Stimulated activated CD4-positive, alpha-beta T cell treated with anti-CD3 and anti-CD28 coated beads, Interleukin-4, amount 100 ng/mL, for 48 hours (primary cell): Measurements from ENCODE around the gene PTHLH.

Experiments
- DNase-seq, 2 donors: peaks; one replicate each; pipeline ENCODE4 v3.0.0-alpha.2; 2020; ENCODE audit warnings: low read depth in 2 of 2

Gene PTHLH

DNA sequence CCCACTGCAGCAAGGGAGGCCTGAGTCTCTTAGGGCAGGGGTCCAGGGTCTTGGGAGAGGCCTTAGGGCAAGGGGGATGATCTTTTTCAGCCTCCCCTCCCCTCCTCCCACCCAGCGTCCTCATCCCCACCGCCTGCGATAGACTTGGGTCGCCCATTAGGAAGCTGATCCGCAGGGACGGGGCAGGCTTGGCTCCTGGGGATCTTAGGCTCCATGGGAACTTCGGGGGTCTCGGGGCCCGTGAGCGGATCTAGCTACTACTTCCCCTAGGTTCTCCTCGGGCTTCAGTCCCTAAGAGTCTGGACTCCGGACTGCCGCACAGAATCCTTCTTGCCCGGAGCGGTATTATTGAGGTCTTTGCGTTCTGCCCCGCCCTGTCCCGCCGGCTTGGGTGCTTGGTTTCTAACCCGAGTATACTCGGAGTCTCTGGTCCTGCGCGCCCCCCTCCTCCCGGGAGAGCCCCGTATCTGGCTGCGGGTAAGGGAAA lies 2.2 kb upstream of the PTHLH start:
- no peak for DNase-seq

DNA sequence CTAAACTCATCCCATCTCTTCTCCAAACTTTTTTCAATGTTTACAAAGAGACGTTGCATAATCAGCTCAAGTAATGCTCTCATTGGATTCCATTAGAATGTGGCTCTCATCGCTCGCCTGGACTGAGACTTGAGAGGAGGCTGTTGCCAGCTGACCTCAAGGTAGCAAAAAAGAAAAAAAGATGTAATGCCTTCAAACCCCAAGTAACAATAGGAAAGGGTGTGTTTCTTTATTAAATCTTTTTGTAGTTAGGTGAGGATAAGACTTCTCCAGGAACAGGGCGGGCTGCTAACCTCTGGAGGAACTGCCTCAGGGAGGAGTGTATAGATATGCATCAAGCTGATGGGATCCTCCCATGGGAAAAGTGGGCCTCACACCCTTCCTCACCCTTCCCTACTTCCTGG lies 956 bp upstream of the PTHLH start:
- DNase-seq: no peak

DNA sequence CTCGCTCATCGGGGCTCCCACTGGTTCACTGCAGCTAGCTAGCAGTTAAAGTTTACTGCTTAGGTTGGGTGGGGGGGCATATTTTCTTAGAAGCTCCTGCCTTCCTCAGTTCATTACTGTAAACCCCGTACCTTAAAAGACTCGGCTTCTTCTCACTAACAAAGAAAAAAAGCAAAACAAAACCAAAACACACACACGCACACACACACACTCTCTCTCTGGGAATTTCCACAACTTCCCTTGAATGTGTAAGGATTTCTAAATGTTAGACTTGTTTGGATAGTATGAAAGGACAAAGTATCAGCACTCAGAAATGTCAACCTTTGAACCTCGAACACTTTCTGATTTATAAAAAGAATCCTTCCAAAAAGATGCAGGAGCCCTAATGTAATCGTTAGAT lies 927 bp downstream of the PTHLH start:
- no peak for DNase-seq

DNA sequence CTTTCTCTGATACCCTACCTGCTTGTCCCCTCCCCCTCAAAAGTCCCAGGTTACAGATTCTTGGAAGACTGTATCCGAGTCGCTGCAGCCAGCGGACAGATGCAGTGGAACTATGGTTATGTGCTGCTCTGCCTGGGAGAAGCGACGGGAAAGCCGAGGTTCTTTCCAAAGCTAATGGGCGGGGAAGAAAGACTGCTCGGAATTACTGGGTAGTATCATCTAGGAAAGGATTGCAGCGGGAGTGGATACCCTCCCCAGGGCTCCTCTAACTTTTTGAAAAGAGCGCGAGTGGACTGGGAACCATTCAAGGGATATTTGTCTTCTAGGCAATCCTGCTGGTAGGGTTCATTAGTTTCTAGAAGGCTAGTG lies 1.4 kb downstream of the PTHLH start:
- DNase-seq: no peak

DNA sequence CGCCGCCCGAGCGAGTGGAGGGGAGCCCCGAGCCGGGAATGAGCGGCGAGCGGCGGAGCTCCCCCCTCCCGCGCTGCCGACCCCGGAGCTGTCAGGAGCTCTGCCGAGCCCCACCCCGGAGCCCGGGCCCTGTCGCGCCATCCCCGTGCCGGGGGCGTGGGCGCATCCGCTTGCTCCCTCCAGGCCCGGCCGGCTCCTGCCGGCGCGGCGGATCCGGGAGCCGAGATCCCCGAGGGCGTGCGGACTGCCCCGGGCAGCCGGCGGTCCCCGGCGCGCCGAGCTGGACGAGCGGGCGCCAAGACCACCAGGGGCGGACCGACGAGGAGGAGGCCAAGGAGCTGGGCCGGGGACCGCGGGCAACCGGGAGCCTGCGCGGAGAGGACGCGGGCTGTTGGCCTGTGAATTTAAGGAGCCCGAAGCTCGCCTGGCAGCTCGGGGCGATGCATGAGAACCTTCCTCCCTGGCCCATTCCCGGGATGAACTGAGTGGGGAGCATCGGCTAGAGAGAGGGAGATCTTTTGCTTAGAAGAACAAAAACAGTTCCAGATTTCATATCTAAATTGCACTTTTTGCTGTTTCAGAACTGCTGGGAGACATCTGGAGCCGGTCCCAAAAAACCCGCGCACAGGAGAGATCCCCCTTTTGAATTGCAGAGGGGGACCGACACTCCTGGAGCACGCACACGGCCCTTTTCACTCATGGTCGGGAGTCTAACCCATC lies 2.0 kb downstream of the PTHLH start:
- DNase-seq: no peak

DNA sequence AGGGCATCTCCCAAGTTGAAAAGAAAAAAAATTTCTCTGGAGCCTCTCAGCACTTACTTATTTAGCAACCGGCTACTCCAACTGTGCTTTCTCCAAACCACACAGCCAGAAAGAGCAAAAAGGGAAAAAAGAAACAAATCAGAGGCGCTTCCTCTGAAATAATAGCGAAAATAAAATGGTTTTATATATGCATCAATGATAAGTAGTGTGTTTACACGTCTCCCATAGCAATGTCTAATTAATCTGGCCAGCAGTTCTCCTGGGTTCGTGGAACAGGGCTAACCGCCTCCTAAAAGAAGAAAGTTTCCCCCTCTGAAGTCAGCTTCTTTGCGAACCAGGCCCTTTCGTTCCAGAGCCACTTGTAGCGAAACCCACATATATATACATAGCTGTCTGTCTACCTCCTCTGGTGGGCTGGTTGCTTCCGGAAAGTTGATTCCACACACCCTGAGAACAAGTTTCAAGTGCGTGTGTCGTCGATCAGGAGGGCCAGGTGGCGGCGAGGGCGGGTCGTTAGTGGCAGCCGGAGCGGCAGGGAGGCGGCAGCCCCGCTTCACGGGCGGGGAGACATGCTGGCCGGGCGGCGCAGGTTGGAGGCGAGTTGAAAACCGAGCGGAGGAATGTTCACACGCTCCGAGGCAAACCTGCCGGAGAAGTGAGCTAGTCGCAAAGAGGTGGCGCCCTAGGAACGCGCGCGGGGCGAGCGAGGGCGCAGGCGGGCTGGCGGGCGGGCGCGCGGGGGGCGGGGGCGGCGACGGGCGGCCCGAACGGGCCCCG lies 2.7 kb downstream of the PTHLH start:
- peak; percentile 42 to 48 for DNase-seq

DNA sequence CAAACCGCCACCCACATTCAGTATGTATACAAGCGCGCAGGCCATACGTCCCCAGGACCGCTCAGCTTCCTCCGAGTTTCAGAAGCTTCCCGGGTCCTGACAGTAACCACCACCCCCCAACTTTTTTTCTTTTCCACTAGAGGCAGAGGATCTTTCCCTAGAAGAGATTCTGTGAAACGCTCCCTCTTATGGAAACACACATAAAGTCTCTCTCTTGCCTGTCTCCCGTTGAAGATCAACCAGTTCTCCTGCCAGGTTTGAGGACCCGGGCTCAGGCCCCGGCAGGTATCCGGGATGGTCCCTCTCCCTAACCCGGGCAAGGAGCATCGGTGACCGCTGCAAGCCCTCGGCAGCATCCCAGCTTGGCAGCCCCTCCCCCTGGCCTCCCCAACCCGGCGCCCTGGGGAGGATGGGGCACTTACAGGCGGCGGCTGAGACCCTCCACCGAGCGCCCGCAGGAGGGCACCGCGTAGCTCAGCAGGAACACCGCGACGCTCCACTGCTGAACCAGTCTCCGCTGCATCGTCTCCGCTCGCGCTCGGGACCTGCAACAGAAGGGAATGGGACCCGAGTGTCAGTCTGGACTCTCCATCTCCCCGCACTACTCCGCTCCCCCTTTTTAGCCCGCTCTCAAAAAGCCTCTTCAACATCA lies 3.4 kb downstream of the PTHLH start:
- no peak for DNase-seq

DNA sequence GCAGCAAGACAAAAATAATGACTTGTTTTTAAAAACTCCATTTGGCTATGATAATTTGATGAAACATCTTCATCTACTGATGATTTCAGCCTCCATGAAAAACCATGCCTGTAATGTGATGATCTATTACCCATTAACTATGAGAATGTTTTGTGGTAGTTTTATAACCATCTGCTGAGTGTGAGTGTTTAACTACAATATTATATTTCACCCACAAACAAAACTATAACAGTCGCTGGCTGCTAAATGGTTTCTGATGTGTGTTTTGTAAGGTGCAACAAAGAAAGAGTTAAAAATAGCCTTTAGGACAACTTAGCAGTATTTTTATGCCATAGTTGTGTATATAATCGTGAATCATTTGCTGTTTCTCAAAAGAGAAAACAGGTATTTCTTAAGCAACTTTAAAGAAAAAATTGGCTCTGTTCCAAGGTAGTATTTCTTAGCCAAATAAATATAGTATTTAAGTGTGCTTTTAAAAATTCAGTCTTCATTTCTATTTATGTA lies 4.9 kb downstream of the PTHLH start:
- DNase-seq: no peak

DNA sequence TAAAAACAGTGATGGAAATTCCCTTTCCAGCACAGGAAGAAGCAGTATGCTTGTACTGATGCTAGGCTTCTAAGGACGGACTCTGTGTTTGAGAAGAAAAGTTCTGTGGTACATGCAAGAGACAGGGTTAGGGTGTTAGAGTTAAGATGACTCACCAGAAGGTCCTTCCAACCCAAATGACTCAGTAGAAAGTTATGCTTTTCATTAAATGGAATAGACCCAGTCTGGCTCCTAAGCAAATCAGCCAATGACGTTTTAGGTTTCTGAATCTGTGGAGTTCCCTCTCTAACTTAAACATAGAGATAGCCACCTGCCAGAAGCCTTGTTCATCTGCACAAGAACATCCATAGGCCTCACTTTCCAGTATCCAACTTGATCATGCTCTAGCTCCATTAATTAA lies 5.7 kb downstream of the PTHLH start:
- no peak for DNase-seq

DNA sequence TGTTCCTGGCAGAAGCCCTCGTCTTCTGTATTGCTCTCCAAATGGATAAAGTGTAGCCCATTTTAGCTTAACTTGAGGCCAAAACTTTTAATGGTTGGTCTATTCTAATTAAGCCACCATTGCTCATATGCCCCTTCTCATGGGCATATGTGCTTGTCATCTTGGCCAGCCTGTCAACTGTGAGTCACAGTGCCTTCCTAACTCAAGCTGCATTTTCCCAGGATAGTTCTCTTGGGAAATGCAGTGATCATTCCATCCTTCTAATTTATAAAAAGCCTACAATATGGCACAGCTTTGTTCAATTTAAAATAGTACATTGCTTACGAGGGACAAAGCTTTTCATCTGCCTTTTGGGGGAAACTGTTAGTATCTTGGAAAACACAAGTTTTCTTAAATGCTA lies 6.6 kb downstream of the PTHLH start:
- DNase-seq: no peak

DNA sequence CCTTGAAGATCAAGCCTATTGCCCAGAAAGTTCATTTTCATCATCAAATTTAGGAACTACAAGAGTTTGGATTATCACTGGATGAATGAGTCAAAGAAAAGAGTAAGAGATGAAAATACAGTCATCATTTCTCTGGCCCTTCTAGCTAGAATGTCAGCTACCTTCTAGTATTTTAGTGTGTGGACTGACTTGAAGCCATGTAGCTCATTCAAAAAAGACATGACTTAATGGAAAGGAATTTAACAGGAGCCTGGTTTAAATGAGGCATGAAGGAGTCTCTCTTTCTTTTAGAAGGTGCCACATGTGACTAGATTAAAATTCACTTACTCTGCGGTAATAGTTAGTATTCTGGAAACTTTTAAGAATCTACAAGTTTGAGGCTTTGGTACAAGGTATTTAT lies 7.1 kb downstream of the PTHLH start:
- no peak for DNase-seq

DNA sequence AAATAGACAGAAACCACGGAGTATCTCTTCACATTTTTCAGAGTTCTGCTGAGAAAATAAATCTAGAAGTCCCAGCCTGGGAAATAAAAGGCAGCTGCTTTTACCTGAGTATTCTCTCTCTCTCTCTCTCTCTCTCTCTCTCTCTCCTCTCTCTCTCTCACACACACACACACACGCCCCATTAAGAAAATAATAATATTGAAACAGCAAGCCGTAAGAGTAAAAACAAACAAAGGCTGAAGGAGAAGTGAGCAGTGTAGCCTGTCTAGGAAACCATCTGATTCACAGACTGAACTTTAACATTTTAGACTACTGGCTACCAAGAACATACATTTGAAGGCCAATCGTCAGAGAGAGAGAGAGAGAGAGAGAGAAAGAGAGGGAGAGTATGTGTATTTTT lies 8.4 kb downstream of the PTHLH start:
- DNase-seq: no peak

DNA sequence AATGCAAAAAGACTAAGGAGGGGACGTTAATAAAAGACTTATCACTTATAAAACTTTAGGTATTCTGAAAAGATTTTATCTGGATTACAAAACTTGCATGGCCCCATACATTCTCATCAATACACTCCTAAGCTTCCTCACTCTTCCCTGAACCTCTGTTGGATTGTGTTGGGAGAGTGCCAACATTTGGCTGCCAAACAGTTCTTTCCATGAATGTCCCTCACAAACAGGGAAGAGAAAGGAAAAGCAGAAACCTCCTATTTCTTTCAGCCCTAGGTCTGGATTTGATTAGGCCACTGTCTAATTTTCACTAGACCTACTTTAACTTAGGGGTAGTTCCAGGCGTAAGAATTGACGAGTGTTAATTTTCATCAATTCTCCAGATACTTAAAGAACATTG lies 11.7 kb downstream of the PTHLH start:
- no peak for DNase-seq

DNA sequence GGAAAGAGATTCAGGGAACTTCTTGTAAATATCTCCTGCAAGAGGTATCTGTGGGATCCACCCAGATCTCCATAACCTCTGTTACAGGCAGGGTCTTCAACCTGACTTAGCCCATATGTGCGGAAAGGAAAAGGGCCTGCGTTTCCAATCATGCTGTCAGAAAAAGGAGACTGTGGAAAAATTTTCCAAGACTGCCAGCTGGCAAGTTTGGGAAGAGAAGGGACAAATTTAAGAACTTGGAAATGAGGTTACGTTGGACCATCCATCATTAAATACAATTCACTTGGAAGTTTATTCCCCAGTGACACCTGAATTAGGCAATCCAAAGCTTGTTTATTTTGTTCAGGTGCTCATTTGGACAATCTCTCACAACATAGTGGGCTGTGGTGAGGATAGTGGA lies 13.9 kb downstream of the PTHLH start:
- no peak for DNase-seq

DNA sequence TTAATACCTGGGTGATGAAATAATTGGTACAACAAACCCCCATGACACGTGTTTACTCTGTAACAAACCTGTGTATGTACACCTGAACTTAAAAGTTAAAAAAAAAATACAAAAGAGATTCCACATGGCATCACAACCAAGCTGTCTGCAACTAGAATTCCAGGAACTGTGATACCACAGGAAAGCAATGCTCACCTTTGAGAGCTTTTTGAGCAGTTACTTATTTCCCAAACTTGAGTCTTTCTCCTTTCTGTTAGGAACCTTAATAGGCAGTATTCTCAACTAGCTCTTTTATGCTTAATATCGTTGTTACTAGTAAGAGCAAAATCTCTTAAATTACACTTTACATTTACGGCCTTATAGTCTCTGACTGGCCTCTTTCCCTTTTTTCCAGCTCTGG lies 15.2 kb downstream of the PTHLH start:
- no peak for DNase-seq

DNA sequence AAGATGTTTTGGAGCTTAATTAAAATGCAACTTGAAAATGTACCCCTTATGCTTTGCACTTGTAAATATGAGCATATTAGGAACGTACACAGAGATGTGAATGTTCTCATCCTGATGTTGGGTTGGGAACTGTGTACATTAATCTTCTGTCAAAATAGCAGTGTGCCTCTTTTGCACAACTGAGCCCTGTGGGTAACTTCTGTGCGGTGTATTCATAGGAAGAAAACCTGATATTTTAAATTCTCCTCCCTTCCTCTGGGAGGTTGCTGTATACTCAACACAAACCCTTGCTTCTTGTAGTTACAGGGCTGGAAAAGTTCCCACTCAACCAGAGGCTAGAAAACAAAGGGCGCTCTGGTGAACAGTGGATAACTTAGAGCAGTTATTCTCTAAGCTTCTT lies 18.7 kb downstream of the PTHLH start:
- DNase-seq: no peak

DNA sequence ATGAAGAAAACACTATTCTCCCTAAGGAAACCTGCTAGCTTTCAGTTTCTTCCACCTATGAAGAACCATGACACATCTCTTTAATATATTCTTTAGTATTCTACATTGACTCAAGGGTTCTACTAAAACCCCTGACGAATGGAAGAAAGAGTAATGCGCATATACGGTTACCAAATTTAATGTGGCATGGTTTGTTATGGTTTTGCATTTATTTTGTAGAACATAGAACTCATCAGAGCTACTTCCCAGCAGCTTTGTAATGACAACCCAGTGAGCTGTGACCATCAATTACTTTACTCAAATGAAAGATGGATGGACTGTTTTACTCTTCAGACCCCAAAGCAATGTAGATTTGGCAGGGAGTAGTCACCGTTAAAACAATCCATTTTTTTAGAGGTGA lies 19.2 kb downstream of the PTHLH start:
- DNase-seq: no peak

DNA sequence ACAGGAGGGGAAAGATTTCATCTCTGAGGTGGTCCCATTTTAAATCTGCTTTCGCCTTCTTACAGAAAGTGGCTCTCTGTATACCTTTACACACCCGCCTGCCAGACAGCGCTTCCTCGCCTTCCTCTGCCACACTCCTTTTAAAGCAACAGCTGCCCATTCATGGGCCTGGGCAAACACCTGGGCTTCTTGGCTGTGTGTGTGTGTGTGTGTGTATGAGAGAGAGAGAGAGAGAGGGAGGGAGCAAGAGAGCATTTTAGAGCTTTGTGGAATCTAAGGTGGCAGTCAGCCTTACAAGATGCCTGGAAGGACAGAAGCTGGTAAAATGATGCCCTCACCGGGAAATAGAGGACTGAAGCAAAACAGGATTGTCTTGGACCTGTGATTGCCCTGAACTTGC lies 20.0 kb downstream of the PTHLH start:
- no peak for DNase-seq

DNA sequence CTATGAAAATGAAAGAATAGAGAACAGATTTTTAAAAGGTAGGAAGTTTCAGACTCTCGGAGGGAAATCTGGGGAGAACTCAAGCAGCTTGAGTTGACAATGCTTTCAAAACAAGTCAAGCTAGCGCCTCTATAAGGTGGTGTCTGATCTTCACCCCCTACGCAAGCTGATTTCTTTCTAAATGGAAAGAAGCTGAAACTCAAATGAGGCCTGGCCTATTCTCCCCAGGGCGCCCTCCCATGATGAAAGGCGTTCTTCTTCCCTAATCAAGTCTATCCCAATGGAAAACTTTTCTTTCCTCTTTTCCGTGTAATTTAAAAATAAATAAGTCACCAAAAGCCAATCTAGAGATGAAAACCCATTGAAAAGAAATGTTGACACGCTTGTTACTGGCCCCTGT lies 20.6 kb downstream of the PTHLH start:
- no peak for DNase-seq

DNA sequence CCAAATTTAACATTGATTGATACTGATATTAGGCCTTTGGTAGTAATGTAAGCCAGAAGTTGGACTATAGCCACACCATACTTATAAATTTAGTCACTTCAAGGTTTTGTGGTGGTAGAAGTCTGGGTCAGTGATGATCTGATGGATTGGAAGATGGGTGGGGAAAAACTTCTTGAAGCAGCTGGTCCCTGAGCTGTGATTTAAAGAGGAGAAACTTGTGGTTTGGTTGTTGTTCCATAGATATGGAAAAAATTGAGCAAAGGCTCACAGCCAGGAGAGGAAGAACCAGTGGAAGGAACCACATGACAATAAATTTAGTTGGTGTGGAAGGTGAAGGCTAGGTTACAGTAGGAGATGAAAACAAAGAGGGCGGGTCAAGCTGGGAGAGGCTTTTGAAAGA lies 26.1 kb downstream of the PTHLH start:
- DNase-seq: no peak

DNA sequence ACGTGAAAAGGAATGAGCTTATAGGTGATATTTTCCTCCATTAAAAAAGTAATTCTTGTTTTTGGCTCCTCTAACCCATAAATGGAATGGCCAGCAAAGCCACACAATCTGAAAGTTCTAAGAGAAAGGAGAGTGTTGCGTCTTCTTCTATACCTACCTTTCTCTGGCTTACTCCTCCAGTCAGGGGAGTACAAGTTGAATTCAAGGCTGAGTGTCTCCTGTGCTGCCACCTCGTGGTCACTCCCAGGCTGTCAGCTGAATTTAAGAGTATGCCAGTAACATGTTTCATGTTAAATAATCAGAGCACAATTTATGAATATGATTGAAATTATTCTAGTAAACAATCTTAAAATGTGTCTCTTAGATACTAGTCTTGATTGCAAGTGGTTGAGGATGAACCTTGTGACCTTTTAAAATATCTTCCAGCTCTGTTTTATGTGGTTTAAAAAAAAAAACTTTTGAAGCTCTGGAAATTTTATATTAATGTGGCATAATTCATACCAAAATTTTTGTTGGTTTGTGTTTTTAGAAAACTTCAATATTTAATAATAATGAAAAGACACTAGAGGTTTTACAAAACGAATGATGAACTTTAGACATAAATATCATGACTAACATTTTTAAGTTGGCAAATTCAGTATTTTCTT lies 31.7 kb downstream of the PTHLH start:
- peak; percentile 67 to 72 for DNase-seq

DNA sequence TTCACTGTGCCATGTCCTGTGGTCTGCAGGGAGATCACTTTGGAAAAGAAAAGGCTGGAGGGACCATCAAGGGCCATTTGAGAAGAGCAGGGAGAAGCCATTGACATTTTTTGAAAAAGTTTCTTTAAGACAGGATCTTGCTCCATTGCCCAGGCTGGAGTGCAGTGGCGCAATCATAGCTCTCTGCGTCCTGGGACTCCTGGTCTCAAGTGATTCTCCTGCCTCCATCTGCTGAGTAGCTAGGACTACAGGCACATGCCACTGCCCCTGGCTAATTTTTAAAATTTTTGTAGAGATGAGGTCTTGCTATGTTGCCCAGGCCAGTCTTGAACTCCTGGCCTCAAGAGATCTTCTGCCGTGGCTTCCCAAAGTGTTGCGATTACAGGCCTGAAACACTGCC lies 32.3 kb downstream of the PTHLH start:
- no peak for DNase-seq
